Kidney tubule cell (primary cell): Measurements from ENCODE around the gene GTF3C5.
"Not testable (repeated sequence)": the region's sequence is repeated elsewhere in the genome, so short reads cannot be mapped to it uniquely, and the experiment has no call there.

ENCODE experiments used
- DNase-seq: peaks from one replicate; pipeline ENCODE4 v3.0.0-alpha.2; 2018; ENCODE audit warnings: low spot score

The GTF3C5 gene

DNA sequence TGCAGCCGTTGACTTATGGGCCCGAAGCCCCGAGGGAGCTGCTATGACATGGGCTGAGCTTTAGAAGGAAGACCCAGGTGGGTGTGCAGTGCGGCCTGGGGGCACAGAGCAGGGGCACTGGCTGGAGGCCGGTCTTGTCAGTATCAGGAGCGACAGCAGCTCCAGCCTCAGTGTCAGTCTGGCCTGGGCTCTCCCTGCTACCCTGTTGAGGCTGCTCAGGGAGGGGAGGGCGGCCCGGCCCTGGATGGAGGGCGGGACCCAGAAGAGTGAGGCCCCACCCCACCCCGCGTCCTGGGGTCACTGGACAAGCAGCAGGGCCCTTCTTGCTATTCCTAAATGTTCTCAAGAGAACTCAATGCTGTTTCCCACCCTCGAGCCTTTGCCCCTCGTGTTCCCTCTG, 34.3 kb upstream of the GTF3C5 start:
- DNase-seq, result no peak

DNA sequence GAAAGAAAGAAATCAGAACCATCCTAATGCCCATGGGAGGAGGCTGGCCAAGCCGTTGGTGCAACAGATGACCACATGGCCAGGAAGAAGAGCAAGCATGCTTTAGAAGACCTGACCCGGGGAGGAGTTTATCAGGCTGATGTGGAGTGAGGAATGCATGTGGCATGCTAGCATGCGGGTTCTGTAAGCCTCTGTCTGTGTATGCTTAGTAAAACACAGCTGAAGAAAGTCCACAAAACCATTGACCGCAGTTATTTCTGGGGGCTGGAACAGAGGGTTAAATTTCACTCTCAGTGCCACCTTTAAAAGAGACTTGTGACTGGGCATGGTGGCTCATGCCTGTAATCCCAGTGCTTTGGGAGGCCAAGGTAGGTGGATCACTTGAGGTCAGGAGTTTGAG, 33.2 kb upstream of the GTF3C5 start:
- peak; percentile 35 for DNase-seq

DNA sequence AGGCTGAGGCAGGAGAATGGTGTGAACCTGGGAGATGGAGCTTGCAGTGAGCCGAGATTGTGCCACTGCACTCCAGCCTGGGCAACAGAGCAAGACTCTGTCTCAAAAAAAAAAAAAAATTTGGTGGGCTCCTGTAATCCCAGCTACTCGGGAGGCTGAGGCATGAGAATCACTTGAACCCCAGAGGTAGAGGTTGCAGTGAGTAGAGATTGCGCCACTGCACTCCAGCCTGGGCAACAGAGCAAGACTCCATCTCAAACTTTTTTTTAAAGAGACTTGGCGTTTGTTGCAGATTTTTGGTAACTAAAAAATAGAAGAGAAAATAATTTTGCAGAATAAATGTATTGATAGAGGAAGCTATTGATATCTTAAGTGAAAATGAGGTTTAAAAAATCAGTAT, 32.6 kb upstream of the GTF3C5 start:
- DNase-seq, result not testable (repeated sequence)

GRCh38 chr9:132998831-132999635, 31.8 kb upstream of the GTF3C5 start:
- no peak for DNase-seq

DNA sequence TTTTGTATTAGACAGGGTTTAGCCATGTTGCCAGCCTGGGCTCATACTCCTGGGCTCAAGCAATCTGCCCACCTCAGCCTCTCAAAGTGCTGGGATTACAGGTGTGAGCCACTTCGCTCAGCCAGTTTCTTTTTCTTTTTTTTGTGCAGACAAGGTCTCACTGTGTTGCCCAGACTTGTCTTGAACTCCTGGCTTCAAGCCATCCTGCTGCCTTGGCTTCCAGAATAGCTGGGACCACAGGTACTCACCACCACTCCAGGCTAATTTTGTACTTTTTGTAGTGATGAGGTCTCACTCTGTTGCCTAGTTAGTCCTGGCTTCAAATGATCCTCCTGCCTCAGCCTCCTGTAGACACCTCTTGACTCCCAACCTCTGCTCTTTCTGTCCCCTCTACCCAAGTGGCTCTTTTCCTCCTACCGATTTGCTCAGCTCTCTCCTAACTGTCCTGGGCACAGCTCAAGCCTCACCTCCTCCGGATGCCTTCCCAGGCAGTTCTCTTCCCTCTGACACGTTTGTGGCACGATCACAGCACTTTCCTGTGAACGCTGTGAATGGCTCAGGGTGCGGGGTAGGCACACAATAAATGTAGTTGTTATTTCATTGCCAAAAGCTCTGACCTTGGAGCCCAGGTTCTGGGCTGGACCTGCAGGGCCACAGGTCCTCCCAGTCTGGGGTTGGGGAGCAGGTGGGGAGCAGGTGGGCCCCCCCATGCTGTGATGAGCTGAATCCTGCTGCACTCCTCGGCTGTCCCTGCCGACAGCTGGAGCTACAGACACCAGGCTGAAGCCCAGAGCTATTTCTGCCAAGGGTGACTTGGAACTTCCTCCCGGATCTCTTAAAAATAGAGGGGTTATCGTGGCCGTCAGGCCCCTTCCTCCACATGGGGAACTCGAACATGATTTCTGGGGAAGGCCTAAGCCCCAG, 28.4 kb upstream of the GTF3C5 start:
- DNase-seq, result no peak

DNA sequence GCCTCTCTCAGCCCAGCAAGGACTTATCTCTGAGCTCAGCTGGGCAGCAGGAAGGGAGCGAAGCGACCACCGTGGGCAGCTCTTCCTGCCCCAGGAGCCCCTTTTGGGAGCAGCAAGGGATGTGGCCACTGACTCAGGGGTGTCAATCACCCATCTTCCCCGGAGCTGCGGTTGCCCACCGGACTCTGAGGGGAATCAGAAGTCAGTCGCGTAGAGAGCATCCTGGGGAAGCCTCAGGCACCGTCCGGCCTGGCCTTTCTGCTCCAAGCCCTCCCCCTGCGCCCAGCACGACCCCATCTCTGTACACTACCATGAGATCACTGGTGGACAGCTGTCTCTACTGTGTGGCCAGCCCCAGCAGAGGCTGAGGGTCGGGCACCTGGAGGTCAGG, 27.7 kb upstream of the GTF3C5 start:
- DNase-seq, result no peak

DNA sequence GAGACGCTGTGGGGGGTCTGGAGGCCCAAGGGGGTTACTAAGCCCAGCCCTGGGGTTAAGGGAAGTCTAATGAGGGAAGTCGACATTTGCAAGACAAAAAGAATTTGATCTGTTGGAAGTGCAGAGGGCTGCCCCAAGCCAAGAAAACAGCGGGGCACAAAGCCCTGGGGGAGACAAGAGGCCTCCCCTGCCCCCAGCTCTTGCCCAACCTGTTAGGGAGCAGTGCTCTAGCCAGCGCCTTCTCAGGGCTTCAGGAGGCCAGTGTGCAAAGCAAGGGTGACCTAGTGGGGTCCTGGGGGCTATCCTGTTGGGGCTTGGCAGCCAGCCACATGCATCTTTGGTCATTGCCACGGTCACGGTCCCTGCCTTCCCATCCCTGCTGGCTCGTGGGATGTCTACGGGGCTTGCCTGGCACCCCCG, 27.1 kb upstream of the GTF3C5 start:
- no peak for DNase-seq

- no peak for DNase-seq
These were observed 26.5 kb upstream of the GTF3C5 start for GRCh38 chr9:133004091-133004998.

DNA sequence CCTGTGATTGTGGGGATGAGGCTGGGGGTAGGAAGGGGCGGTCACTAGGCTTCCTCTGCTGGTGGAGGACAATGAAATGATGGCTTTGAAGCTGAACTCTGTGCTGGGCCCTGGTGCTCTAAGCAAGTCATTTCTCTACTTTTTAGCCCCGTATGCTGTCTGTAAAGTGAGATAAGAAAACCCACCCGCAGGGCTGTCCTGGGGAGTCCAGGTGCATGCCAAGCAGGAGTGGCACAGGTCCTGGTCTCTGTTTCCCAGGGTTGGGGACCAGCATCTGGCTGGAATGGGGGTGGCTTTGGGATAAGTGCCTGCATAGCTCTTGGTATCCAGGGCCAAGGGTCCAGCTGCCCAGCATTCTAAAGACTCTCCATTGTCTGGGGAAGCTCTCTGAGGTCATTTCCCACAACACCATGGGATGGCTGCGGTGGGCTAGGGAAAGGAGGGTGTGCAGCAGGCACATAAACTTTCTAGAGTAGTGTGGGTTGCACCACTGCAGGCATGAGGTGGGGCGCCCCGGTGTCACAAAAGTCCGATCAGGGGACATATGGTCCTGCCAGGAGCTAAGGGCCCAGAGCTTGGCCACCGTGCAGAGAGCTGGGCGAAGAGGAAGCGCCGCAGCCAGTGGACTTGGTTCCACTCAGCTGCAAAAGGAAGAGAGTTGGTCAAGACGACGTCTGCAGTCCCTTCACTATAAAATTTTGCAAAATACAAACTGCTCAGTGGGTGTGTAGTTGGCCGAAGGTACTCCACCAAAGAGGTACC, 25.6 kb upstream of the GTF3C5 start:
- DNase-seq, result no peak

DNA sequence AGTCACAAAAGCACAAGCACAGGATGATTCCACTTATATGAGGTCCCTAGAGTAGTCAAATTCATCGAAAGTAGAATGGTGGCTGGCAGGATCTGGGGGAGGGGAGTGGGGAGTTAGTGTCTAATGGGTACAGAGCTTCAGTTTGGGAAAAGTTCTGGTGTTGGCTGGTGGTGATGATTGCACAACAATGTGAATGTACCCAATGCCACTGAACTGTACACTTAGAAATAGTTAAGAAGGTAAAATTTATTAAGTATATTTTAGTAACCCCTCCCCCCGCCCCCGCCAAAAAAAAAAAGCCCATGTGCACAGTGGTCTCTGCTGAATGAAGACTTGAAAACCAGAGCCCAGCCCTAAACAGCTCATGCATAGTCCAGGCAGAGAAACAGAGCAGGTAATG, 24.8 kb upstream of the GTF3C5 start:
- no peak for DNase-seq

- no peak for DNase-seq
These were observed 24.0 kb upstream of the GTF3C5 start for GRCh38 chr9:133006731-133007352.

GRCh38 chr9:133008406-133008805, 22.4 kb upstream of the GTF3C5 start:
- no peak for DNase-seq

- DNase-seq, result no peak
These were observed 22.0 kb upstream of the GTF3C5 start for GRCh38 chr9:133008824-133009223.

- no peak for DNase-seq
These were observed 20.8 kb upstream of the GTF3C5 start for GRCh38 chr9:133009906-133010582.

DNA sequence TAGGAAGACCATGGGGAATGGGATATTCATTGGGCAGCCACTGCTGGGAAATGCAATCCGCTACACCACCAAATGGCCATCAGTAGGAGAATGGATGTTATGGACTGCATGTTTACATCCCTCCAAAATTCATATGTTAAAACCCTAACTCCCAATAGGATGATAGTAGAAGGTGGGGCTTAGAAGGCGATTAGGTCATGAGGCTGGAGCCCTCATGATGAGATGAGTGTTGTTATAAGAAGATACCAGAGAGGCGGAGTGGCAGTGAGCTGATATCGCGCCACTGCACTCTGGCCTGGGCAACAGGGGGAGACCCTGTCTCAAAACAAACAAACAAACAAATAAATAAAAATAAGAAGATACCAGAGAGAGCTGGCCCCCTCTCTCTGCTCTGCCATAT, 16.1 kb upstream of the GTF3C5 start:
- no peak for DNase-seq

- peak; percentile 8 for DNase-seq
These were observed 7.5 kb upstream of the GTF3C5 start for GRCh38 chr9:133023117-133023890.

DNA sequence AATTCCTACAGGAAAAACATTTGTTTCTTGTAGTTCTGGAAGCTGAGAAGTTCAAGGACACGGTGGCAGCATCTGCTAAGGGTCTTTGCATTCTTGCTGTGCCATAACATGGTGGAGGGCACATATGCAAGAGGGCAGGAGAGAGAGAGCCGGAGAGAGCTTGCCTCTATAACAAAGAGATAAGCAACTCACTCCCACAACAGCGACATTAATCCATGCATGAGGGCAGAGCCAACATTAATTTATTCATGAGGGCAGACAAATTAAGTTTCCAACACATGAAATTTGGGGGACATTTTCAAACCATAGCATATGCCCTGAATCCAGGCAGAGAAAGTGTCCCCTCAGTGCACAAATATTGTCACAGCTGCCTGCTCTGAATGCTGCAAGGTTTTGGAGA, 4.4 kb upstream of the GTF3C5 start:
- DNase-seq, result no peak

DNA sequence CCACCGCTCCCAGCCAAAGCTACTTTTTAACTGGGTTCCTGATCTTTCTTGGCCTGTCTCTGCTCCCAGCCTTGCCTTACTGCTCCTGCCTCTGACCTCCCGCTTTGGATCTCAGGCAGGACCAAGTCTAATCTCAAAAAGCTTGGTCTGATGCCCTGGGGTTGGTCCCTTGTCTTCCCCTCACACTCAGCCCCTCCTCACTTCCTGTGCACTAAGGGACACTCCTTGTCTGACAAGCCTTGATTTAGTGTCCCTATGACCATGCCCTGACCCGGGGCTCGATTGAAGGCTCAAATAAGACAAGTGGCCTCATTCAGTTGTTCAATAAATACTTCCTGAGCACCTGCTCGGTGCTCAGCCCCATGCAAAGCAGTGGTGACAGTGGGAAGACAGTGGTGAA, 3.7 kb upstream of the GTF3C5 start:
- DNase-seq, result no peak

DNA sequence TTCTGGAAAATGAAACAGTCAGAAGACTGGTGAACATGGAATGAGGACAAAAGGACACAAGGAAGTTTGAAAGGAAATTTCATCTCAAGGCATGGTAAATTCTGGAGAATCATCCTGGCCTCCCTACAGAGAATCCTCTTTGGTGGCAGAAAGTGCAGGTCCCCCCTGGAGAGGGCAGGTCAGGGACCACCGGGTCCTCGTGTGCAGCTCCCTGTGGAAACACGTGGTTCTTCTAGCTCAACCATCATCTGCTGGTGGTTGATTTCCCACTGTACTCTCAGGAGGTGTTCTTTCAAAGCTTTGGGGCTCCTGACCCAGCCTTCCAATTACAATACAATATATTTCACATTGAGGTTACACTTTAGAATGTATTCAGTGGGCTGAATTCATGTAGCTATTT, 2.6 kb upstream of the GTF3C5 start:
- DNase-seq, result no peak

- DNase-seq, result no peak
These were observed 842 bp upstream of the GTF3C5 start for GRCh38 chr9:133029994-133030316.
